IMR-90 (cell line): ENCODE results near the gene DDX50. TPM values are rescaled to one million over a fixed set of nuclear protein-coding genes. Genes with fewer than 3 reads are reported as not detected.

Experiments used
- ATAC-seq: fragments of 200-7000 bp; cut with Tn5 transposase; 2 replicates; pipeline ENCODE4 v1.9.1; 2020; ENCODE audit warnings: low read depth, mild to moderate bottlenecking, moderate library complexity
- BruUV-seq: library from RNA; stranded (reverse); fragments of 400-500 nt; replicated peaks from 2 replicates; lab custom pipeline; 2021; lab: Mats Ljungman, UMichigan
- CTCF ChIA-PET: fragments of 300-600 bp; formaldehyde crosslinking; extraction: SDS; loops from one replicate; lab custom pipeline; 2021; ENCODE audit warnings: antibody characterized with exemption; lab: Yijun Ruan, JAX
- POLR2A ChIA-PET: fragments of 300-600 bp; sonication (Branson Sonifier 250); formaldehyde crosslinking; loops from one replicate; lab custom pipeline; 2022; ENCODE audit warnings: antibody characterized with exemption; ENCODE audit not compliant: unreplicated experiment; lab: Charles Lee
- DNase-seq: peaks from one replicate; pipeline ENCODE4 v3.0.0; 2013
- H2AFZ ChIP-seq: replicated peaks from 2 replicates; pipeline ENCODE3; 2013; ENCODE audit warnings: low read length, mild to moderate bottlenecking; ENCODE audit not compliant: poor library complexity
- H2AK5ac ChIP-seq: 2 replicates; pipeline ENCODE4 v1.6.1; 2013; ENCODE audit warnings: low read depth, low read length, inconsistent platforms
- H2AK9ac ChIP-seq: replicated peaks from 2 replicates; pipeline ENCODE3; 2013; ENCODE audit warnings: mild to moderate bottlenecking, low read depth, low read length, moderate library complexity; ENCODE audit not compliant: poor library complexity
- H2BK120ac ChIP-seq: 2 replicates; pipeline ENCODE4 v1.6.1; 2013; ENCODE audit warnings: low read depth, low read length, inconsistent platforms
- H2BK15ac ChIP-seq: 3 replicates; pipeline ENCODE4 v1.6.1; 2013; ENCODE audit warnings: low read depth, low read length, inconsistent platforms
- H2BK20ac ChIP-seq: 2 replicates; pipeline ENCODE4 v1.6.1; 2013; ENCODE audit warnings: low read depth, mild to moderate bottlenecking, inconsistent platforms, low read length, moderate library complexity
- H2BK5ac ChIP-seq: 2 replicates; pipeline ENCODE4 v1.6.1; 2013; ENCODE audit warnings: mild to moderate bottlenecking, low read depth, low read length, inconsistent platforms; ENCODE audit not compliant: poor library complexity, severe bottlenecking
- H3K14ac ChIP-seq: replicated peaks from 2 replicates; pipeline ENCODE4 v1.6.1; 2013; ENCODE audit warnings: low read depth, low read length, inconsistent platforms
- H3K18ac ChIP-seq: 2 replicates; pipeline ENCODE4 v1.6.1; 2013; ENCODE audit warnings: low read depth, low read length, control low read depth
- H3K23ac ChIP-seq: 2 replicates; pipeline ENCODE4 v1.6.1; 2013; ENCODE audit warnings: low read depth, low read length, inconsistent platforms
- H3K27ac ChIP-seq: 2 replicates; pipeline ENCODE4 v1.5.1; 2013; ENCODE audit warnings: mild to moderate bottlenecking, control low read depth, low read length; ENCODE audit not compliant: insufficient read depth
- H3K27me3 ChIP-seq: 2 replicates; pipeline ENCODE4 v1.6.1; 2013; ENCODE audit warnings: low read length; ENCODE audit not compliant: control insufficient read depth, insufficient read depth
- H3K36me3 ChIP-seq: 2 replicates; pipeline ENCODE4 v1.6.1; 2013; ENCODE audit warnings: low read length, mixed read lengths; ENCODE audit not compliant: control insufficient read depth, insufficient read depth
- H3K4ac ChIP-seq: 2 replicates; pipeline ENCODE4 v1.6.1; 2013; ENCODE audit warnings: low read depth, low read length, inconsistent platforms
- H3K4me1 ChIP-seq: 2 replicates; pipeline ENCODE4 v1.6.1; 2013; ENCODE audit warnings: low read length, mixed read lengths; ENCODE audit not compliant: control insufficient read depth, insufficient read depth
- H3K4me2 ChIP-seq: 2 replicates; pipeline ENCODE4 v1.6.1; 2013; ENCODE audit warnings: low read depth, mild to moderate bottlenecking, control low read depth, low read length, moderate library complexity
- H3K4me3 ChIP-seq: 2 replicates; pipeline ENCODE4 v1.5.1; 2013; ENCODE audit warnings: low read depth, mild to moderate bottlenecking, control low read depth, low read length, moderate library complexity; ENCODE audit not compliant: insufficient read depth
- H3K56ac ChIP-seq: 2 replicates; pipeline ENCODE4 v1.6.1; 2013; ENCODE audit warnings: low read length, inconsistent platforms; ENCODE audit not compliant: insufficient read depth; ENCODE audit errors: extremely low read depth
- H3K79me1 ChIP-seq, 2 experiments: 2 replicates each; pipeline ENCODE4 v1.6.1; 2013; ENCODE audit warnings: low read length in 2 of 2, inconsistent platforms in 1 of 2, low read depth in 1 of 2
- H3K9ac ChIP-seq: 2 replicates; pipeline ENCODE4 v1.6.1; 2013; ENCODE audit warnings: low read depth, low read length, control low read depth
- H3K9me1 ChIP-seq: 2 replicates; pipeline ENCODE4 v1.6.1; 2013; ENCODE audit warnings: low read length, inconsistent platforms; ENCODE audit not compliant: insufficient read depth
- H3K9me3 ChIP-seq: 2 replicates; pipeline ENCODE4 v1.6.1; 2013; ENCODE audit warnings: low read length; ENCODE audit not compliant: control insufficient read depth, insufficient read depth
- H4K20me1 ChIP-seq: 2 replicates; pipeline ENCODE4 v1.6.1; 2013; ENCODE audit warnings: low read length, inconsistent platforms; ENCODE audit not compliant: insufficient read depth
- H4K5ac ChIP-seq: 2 replicates; pipeline ENCODE4 v1.6.1; 2013; ENCODE audit warnings: mild to moderate bottlenecking, low read depth, low read length, control low read depth
- H4K8ac ChIP-seq, 2 experiments: 2 replicates each; pipeline ENCODE4 v1.6.1; 2013; ENCODE audit warnings: low read depth in 2 of 2, low read length in 2 of 2, control low read depth in 1 of 2, inconsistent platforms in 1 of 2
- H4K91ac ChIP-seq: 2 replicates; pipeline ENCODE4 v1.6.1; 2013; ENCODE audit warnings: low read depth, low read length, inconsistent platforms; ENCODE audit not compliant: insufficient read depth
- CEBPB ChIP-seq: IDR thresholded peaks from 2 replicates; pipeline ENCODE4 v1.6.1; 2012; ENCODE audit warnings: low read depth, low read length, improper control_type of control experiment
- MAFK ChIP-seq: IDR thresholded peaks from 2 replicates; pipeline ENCODE4 v1.6.1; 2012; ENCODE audit warnings: low read depth, low read length, improper control_type of control experiment
- WGBS, 2 experiments: methylation state at CpG; one replicate each; pipeline versions ENCODE4 v1.1.5 to v1.1.7; 2013; ENCODE audit warnings: missing lambda C conversion rate in 2 of 2; ENCODE audit not compliant: insufficient read length in 1 of 2; ENCODE audit errors: extremely low coverage in 2 of 2; 5-methylcytosine and 5-hydroxymethylcytosine counted together
- dilution Hi-C: fragments of 300-500 bp; cut with HindIII; formaldehyde crosslinking; loops from one replicate; pipeline ENCODE4 v1.14.3; 2018; ENCODE audit warnings: low sequenced_read_pairs; ENCODE audit not compliant: unreplicated experiment
- in situ Hi-C: fragments of 300-500 bp; cut with MboI; formaldehyde crosslinking; loops from 3 replicates; pipeline ENCODE4 v1.14.3; 2019; ENCODE audit warnings: low sequenced_read_pairs, inconsistent platforms, mixed read lengths
- intact Hi-C: fragments of 100-400 bp; cut with micrococcal nuclease; formaldehyde crosslinking; loops from 2 replicates; pipeline ENCODE4 v1.10.0; 2022
- polyA plus RNA-seq, 3 experiments: library from polyadenylated mRNA; depleted of rRNA; stranded (reverse); fragments of >200 nt; gene quantifications; 2 replicates each; pipeline ENCODE4 v1.2.3, GENCODE V29; 2012; ENCODE audit warnings: low replicate concordance in 1 of 3
- total RNA-seq: library from RNA; depleted of rRNA; stranded (reverse); fragments of >200 nt; gene quantifications from 2 replicates; pipeline ENCODE4 v1.2.3, GENCODE V29; 2012

DDX50 gene
- total and polyA plus RNA-seq, 2 of the 4 experiments (the other 2 are of a cell fraction): 31.1 to 55.7 TPM

DNA sequence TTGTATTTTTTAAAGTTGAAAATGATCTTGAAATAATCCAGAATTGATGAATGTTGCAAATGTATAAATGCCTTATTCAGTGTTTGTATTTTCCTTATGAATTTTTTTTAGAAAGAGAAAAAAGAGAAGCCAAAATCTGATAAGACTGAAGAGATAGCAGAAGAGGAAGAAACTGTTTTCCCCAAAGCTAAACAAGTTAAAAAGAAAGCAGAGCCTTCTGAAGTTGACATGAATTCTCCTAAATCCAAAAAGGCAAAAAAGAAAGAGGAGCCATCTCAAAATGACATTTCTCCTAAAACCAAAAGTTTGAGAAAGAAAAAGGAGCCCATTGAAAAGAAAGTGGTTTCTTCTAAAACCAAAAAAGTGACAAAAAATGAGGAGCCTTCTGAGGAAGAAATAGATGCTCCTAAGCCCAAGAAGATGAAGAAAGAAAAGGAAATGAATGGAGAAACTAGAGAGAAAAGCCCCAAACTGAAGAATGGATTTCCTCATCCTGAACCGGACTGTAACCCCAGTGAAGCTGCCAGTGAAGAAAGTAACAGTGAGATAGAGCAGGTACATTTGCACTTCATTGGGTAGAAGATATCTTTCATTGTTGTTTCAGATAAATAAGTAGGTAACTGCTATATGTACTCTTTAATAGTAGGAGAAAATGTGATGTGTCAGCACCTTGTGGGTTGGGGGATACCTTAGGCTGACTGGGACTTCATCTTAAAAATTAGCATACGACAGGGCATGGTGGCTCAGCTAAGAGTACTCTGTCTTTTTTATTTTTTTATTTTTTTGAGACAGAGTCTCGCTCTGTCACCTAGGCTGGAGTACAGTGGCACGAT lies 58.8 kb downstream of the DDX50 start:
- dilution Hi-C loops (no loop called here), in situ Hi-C loops (no loop called here), intact Hi-C loops (no loop called here)
- CTCF ChIA-PET: interaction anchor here (1.3 kb wide), 1 partner anchor 133 kb away, joined by 3 read pairs; no protein-coding TSS in a partner anchor
- WGBS, 2 experiments: no CpG with 5 or more reads among the region's 4 CpGs
- no peak overlapping the region for H3K56ac ChIP-seq
- no peak overlapping the region for H3K9ac ChIP-seq
- peaks cover 24% of the 10 kb centered on the region for H3K36me3 ChIP-seq
- H2AFZ ChIP-seq: no peak overlapping the region
- no peak overlapping the region for H2BK20ac ChIP-seq
- H2BK15ac ChIP-seq: no peak overlapping the region
- H4K20me1 ChIP-seq: peaks cover 40% of the 10 kb centered on the region
- H3K4me2 ChIP-seq: no peak overlapping the region
- TF ChIP-seq MAFK (peak; percentile 88), CEBPB (no peak)
- H2BK5ac ChIP-seq: no peak overlapping the region
- H3K23ac ChIP-seq: no peak overlapping the region
- no peak overlapping the region for H4K8ac ChIP-seq
- peaks cover 24 to 32% of the 10 kb centered on the region in 2 experiments for H3K79me1 ChIP-seq
- H3K9me3 ChIP-seq: no peaks in the 10 kb centered on the region
- POLR2A ChIA-PET: no interaction called here
- H2BK120ac ChIP-seq: no peak overlapping the region
- no peak overlapping the region for H3K4ac ChIP-seq
- H3K4me1 ChIP-seq: peaks cover 3% of the 10 kb centered on the region
- no peak overlapping the region for H4K91ac ChIP-seq
- no peak overlapping the region for H3K27ac ChIP-seq
- no peak overlapping the region for H4K5ac ChIP-seq
- BruUV-seq: no TSS peak
- H2AK9ac ChIP-seq: no peak overlapping the region
- no peak overlapping the region for H3K4me3 ChIP-seq
- DNase-seq (no peak), ATAC-seq (no peak)
- H3K18ac ChIP-seq: no peak overlapping the region
- no peaks in the 10 kb centered on the region for H3K27me3 ChIP-seq
- no peak overlapping the region for H2AK5ac ChIP-seq
- H3K9me1 ChIP-seq: no peaks in the 10 kb centered on the region
- H3K14ac ChIP-seq: no peak overlapping the region
